Tibial nerve (tissue), 4 donors: ENCODE data around the gene ERC2. TPM values are rescaled to one million over a fixed set of nuclear protein-coding genes. Genes with fewer than 3 reads are reported as not detected.
A peak's percentile ranks its signal among the peaks of the same experiment; 100 is the strongest.

Source experiments
- DNase-seq, 2 donors: peaks; one replicate each; pipeline ENCODE4 v3.0.0-alpha.2; 2019; ENCODE audit warnings: low spot score in 2 of 2
- H3K27ac ChIP-seq, 4 donors: fragments of 200-600 bp; sonication (generic) in 3 of 4; one replicate each; pipeline ENCODE4 v1.5.1; 2017 to 2019; ENCODE audit warnings: mild to moderate bottlenecking in 1 of 4
- H3K27me3 ChIP-seq, 2 donors: fragments of 200-600 bp; sonication (generic) in 1 of 2; one replicate each; pipeline versions ENCODE4 v1.5.1 to v1.6.0; 2017 to 2019
- H3K36me3 ChIP-seq, 3 donors: fragments of 200-600 bp; sonication (generic); one replicate each; pipeline ENCODE4 v1.5.1; 2018 to 2019
- H3K4me1 ChIP-seq, 4 donors: fragments of 200-600 bp; sonication (generic) in 3 of 4; one replicate each; pipeline ENCODE4 v1.5.1; 2017 to 2019
- H3K4me3 ChIP-seq, 4 donors: fragments of 200-600 bp; sonication (generic) in 3 of 4; one replicate each; pipeline ENCODE4 v1.5.1; 2017 to 2019; ENCODE audit warnings: mild to moderate bottlenecking in 1 of 4, moderate library complexity in 1 of 4
- H3K9me3 ChIP-seq, 4 donors: fragments of 200-600 bp; sonication (generic) in 3 of 4; one replicate each; pipeline ENCODE4 v1.5.1; 2017 to 2019
- EP300 ChIP-seq, 2 donors: sonication (generic); formaldehyde crosslinking; IDR thresholded peaks; one replicate each; pipeline ENCODE4 v1.6.1; 2017; ENCODE audit warnings: antibody characterized with exemption in 2 of 2, mild to moderate bottlenecking in 1 of 2
- POLR2A ChIP-seq, 2 donors: fragments of 450-650 bp; IDR thresholded peaks; one replicate each; pipeline ENCODE4 v1.6.1; 2017; ENCODE audit warnings: antibody characterized with exemption in 2 of 2, mild to moderate bottlenecking in 2 of 2, moderate library complexity in 2 of 2
- WGBS, 2 donors: methylation state at CpG; one replicate each; pipeline ENCODE4 v1.1.5; 2018; 5-methylcytosine and 5-hydroxymethylcytosine counted together
- total RNA-seq, 4 donors: library from RNA; depleted of rRNA; stranded (reverse); fragments of >200 nt; gene quantifications; one replicate each; pipeline ENCODE4 v1.1.0, GENCODE V29; 2016
- TF ChIP-seq, protein P1 (sequence below), 5 experiments: fragments of 200-600 bp in 3 of 5; fragments of 450-650 bp in 2 of 5; sonication (generic) in 3 of 5; IDR thresholded peaks; one replicate each; pipeline ENCODE4 v1.5.1; 2016 to 2019; ENCODE audit warnings: antibody characterized with exemption in 5 of 5, mild to moderate bottlenecking in 3 of 5, moderate library complexity in 2 of 5

The ERC2 gene
- total RNA-seq, 4 donors from 2014 or later, result 0.84 to 0.98 (median 0.90) TPM; not detected in 1

DNA sequence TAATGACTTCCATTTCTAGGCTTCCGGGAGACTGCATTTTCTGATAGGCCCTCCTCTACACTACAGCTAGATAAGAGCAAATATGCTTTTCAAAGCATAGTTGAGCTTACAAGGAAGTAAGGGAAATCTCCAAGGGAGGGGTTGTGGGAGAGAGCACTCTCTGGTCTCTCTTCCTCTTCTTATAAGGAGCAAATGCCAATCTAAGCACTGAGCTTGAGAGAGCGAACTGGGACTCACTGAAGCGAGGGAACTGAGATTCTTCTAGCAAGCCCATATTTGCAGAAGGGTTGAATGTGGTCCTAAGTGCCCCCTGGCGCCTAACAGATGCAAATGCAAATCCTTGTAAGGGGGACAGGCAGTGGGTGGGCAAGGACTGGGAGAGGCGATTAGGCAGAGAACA lies 164.8 kb downstream of the ERC2 start:
- H3K27me3 ChIP-seq, result no peaks in the 10 kb centered on the region
- WGBS, 2 donors, result 22 to 32% methylated on average over 5 of the region's 5 CpGs
- H3K4me1 ChIP-seq, result peaks cover 0 to 7% (median 0%) of the 10 kb centered on the region in 4 donors
- no peak overlapping the region for H3K27ac ChIP-seq
- no peak for DNase-seq
- no peak overlapping the region for H3K4me3 ChIP-seq
- no peaks in the 10 kb centered on the region for H3K36me3 ChIP-seq
- TF ChIP-seq, protein P1, sequence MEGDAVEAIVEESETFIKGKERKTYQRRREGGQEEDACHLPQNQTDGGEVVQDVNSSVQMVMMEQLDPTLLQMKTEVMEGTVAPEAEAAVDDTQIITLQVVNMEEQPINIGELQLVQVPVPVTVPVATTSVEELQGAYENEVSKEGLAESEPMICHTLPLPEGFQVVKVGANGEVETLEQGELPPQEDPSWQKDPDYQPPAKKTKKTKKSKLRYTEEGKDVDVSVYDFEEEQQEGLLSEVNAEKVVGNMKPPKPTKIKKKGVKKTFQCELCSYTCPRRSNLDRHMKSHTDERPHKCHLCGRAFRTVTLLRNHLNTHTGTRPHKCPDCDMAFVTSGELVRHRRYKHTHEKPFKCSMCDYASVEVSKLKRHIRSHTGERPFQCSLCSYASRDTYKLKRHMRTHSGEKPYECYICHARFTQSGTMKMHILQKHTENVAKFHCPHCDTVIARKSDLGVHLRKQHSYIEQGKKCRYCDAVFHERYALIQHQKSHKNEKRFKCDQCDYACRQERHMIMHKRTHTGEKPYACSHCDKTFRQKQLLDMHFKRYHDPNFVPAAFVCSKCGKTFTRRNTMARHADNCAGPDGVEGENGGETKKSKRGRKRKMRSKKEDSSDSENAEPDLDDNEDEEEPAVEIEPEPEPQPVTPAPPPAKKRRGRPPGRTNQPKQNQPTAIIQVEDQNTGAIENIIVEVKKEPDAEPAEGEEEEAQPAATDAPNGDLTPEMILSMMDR (IDR thresholded peaks at IDR 0.05), result peak in 3 of 5 experiments; percentile 4 to 49 (median 21)
- TF ChIP-seq POLR2A (IDR thresholded peaks at IDR 0.05), result no peak
- H3K9me3 ChIP-seq, result no peaks in the 10 kb centered on the region

DNA sequence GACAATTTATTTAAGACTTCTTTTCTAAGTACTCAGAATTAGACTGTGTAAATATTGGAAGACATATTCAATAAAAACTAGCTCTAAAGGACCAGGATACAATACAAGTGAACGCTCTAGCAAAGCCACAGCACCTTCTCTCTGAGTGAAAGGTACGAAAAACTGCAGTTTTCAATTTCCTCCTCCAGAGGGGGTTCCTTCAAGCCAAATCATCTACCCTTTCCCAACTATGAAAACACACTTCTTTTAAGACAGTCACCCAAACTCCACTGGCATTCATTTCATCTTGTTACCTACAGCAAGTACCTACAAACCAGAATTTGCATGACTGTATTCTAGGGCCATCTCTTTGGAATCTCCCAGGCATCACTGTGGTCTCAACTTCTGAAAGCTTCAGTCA lies 165.8 kb downstream of the ERC2 start:
- DNase-seq, result no peak
- H3K4me1 ChIP-seq, result peaks cover 0 to 7% (median 0%) of the 10 kb centered on the region in 4 donors
- H3K36me3 ChIP-seq, result no peaks in the 10 kb centered on the region
- TF ChIP-seq, protein P1 (IDR thresholded peaks at IDR 0.05), result no peak
- no peak for TF ChIP-seq POLR2A (IDR thresholded peaks at IDR 0.05)
- no peak for TF ChIP-seq EP300 (IDR thresholded peaks at IDR 0.05)
- H3K27me3 ChIP-seq, result no peaks in the 10 kb centered on the region
- no peak overlapping the region for H3K27ac ChIP-seq
- no peaks in the 10 kb centered on the region for H3K9me3 ChIP-seq
- 89 to 91% methylated on average over 2 of the region's 2 CpGs for WGBS, 2 donors
- H3K4me3 ChIP-seq, result no peak overlapping the region

DNA sequence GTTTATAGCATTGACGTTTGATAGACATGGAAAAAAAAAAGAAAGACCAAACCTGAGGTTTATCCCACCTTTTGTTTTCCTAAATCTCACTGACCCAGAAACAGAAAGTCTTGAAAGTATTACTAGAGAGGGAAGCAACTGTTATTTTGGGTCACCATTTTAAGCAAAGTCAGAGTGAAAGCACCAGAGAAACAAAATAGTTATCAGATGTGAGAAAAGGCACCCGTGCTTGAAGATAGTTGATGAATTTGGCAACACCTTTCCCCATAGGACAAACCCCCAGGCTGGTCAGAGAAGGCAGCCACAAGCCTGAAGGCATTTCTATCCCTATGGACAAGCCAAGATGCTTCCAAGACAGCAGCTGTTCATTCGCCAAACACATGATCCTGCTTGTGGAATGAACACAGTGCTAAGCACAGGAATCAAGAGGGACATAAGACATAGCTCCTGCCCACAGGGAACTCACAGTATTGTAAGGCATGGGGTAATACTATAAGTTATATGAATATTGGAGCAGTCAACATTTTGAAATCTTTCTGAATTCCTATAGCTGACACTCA lies 170.9 kb downstream of the ERC2 start:
- H3K27ac ChIP-seq, result no peak overlapping the region
- TF ChIP-seq POLR2A (IDR thresholded peaks at IDR 0.05) (no peak), EP300 (IDR thresholded peaks at IDR 0.05) (no peak)
- TF ChIP-seq, protein P1 (IDR thresholded peaks at IDR 0.05), result no peak
- DNase-seq, result no peak
- H3K36me3 ChIP-seq, result no peaks in the 10 kb centered on the region
- WGBS, 2 donors, result 65 to 67% methylated on average over 3 of the region's 3 CpGs
- no peaks in the 10 kb centered on the region for H3K9me3 ChIP-seq
- no peaks in the 10 kb centered on the region for H3K4me1 ChIP-seq
- no peak overlapping the region for H3K4me3 ChIP-seq
- no peaks in the 10 kb centered on the region for H3K27me3 ChIP-seq

DNA sequence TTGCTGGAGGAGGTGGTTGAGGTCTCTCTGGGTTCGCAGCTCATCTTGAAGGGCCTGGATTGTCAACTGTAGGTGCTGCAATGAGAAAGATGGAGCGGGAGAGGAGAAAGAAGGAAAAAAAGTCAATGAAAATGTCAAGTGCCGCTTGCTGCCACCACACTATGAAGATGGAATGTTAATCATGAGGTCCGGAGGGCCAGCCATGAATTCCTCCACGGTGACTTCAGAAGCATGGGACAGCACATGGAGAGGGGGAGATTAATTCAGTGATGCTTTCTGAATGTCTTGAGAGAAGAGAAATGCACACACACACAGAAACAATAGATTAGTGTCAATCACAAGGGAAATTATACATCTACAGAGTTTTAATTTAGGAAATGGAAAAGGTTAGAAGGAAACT lies 171.9 kb downstream of the ERC2 start:
- H3K4me1 ChIP-seq, result no peaks in the 10 kb centered on the region
- H3K27ac ChIP-seq, result no peak overlapping the region
- H3K36me3 ChIP-seq, result no peaks in the 10 kb centered on the region
- WGBS, 2 donors, result 55 to 69% methylated on average over 5 of the region's 5 CpGs
- H3K9me3 ChIP-seq, result no peaks in the 10 kb centered on the region
- H3K4me3 ChIP-seq, result no peak overlapping the region
- TF ChIP-seq EP300 (IDR thresholded peaks at IDR 0.05), result no peak
- TF ChIP-seq, protein P1 (IDR thresholded peaks at IDR 0.05), result no peak
- no peak for TF ChIP-seq POLR2A (IDR thresholded peaks at IDR 0.05)
- no peak for DNase-seq
- H3K27me3 ChIP-seq, result no peaks in the 10 kb centered on the region

DNA sequence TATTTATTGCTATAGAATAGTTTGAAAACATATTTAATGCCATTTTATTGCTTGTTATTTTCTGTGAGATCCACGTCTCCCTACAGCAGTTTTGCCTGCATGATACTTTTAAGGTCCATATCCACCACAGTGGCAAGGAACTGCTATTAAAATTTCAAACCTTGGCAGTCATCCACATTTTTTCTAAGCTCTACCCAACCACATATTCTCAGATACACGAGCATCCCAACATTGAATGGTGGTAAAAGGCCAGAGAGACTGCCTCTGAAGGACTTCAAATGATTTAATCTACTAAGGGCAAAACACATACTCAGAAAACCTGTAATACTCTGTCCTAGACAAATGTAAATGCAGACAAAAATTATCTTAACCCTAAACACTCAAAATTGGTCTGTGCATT lies 173.1 kb downstream of the ERC2 start:
- H3K9me3 ChIP-seq, result no peaks in the 10 kb centered on the region
- WGBS, 2 donors, result 65 to 71% methylated on average over 2 of the region's 2 CpGs
- H3K27ac ChIP-seq, result no peak overlapping the region
- no peak for DNase-seq
- TF ChIP-seq, protein P1 (IDR thresholded peaks at IDR 0.05), result no peak
- no peak for TF ChIP-seq EP300 (IDR thresholded peaks at IDR 0.05)
- no peaks in the 10 kb centered on the region for H3K27me3 ChIP-seq
- H3K4me3 ChIP-seq, result no peak overlapping the region
- no peaks in the 10 kb centered on the region for H3K4me1 ChIP-seq
- H3K36me3 ChIP-seq, result no peaks in the 10 kb centered on the region
